Caco-2 (cell line): ENCODE data around the gene PHF12. TPM values are rescaled to one million over a fixed set of nuclear protein-coding genes. Genes with fewer than 3 reads are reported as not detected.
"Not testable (repeated sequence)": the region's sequence is repeated elsewhere in the genome, so short reads cannot be mapped to it uniquely, and the experiment has no call there.

Experiments used
- BruUV-seq: library from RNA; stranded (reverse); fragments of 400-500 nt; replicated peaks from 2 replicates; lab custom pipeline; 2021; lab: Mats Ljungman, UMichigan
- CTCF ChIA-PET: fragments of 300-600 bp; sonication (Branson Sonifier 250); formaldehyde crosslinking; loops from one replicate; lab custom pipeline; 2022; ENCODE audit warnings: antibody characterized with exemption; lab: Charles Lee
- POLR2A ChIA-PET: fragments of 300-600 bp; sonication (Branson Sonifier 250); formaldehyde crosslinking; loops from one replicate; lab custom pipeline; 2022; ENCODE audit warnings: antibody characterized with exemption; lab: Charles Lee
- DNase-seq, 2 experiments: peaks; one replicate each; pipeline versions ENCODE4 v3.0.0 to v3.0.0-alpha.2; 2020 to 2022
- H3K27me3 ChIP-seq: replicated peaks from 2 replicates; pipeline ENCODE4 v1.6.0; 2011; ENCODE audit warnings: low read length; ENCODE audit not compliant: control insufficient read depth, insufficient read depth
- H3K36me3 ChIP-seq: 2 replicates; pipeline ENCODE4 v1.5.1; 2011; ENCODE audit warnings: low read length; ENCODE audit not compliant: control insufficient read depth, insufficient read depth
- H3K4me1 ChIP-seq: fragments of 250-450 bp; sonication (Bioruptor Pico); 2 replicates; pipeline ENCODE4 v1.5.1; 2020; ENCODE audit warnings: mild to moderate bottlenecking
- H3K4me3 ChIP-seq: 2 replicates; pipeline ENCODE4 v1.5.1; 2011; ENCODE audit warnings: low read depth, mild to moderate bottlenecking, control low read depth, low read length
- H3K9me3 ChIP-seq: fragments of 250-450 bp; sonication (Bioruptor Pico); 2 replicates; pipeline ENCODE4 v1.5.1; 2020; ENCODE audit warnings: mild to moderate bottlenecking, moderate library complexity
- H3K27ac Mint-ChIP-seq: one replicate; pipeline ENCODE4 v1.8.0; 2022; ENCODE audit warnings: mixed read lengths; ENCODE audit not compliant: unreplicated experiment
- H3K27me3 Mint-ChIP-seq: one replicate; pipeline ENCODE4 v1.8.0; 2022; ENCODE audit warnings: mixed read lengths; ENCODE audit not compliant: insufficient read depth, unreplicated experiment
- H3K36me3 Mint-ChIP-seq: one replicate; pipeline ENCODE4 v1.8.0; 2022; ENCODE audit warnings: mild to moderate bottlenecking, mixed read lengths; ENCODE audit not compliant: insufficient read depth, unreplicated experiment
- H3K4me1 Mint-ChIP-seq: one replicate; pipeline ENCODE4 v1.8.0; 2022; ENCODE audit warnings: low read depth, mixed read lengths; ENCODE audit not compliant: unreplicated experiment
- H3K4me3 Mint-ChIP-seq: one replicate; pipeline ENCODE4 v1.8.0; 2022; ENCODE audit warnings: mild to moderate bottlenecking, moderate library complexity, mixed read lengths; ENCODE audit not compliant: unreplicated experiment
- H3K9me3 Mint-ChIP-seq: one replicate; pipeline ENCODE4 v1.8.0; 2022; ENCODE audit warnings: mixed read lengths; ENCODE audit not compliant: unreplicated experiment
- intact Hi-C: fragments of 100-400 bp; cut with micrococcal nuclease; formaldehyde crosslinking; loops from one replicate; pipeline ENCODE4 v1.10.0; 2022; ENCODE audit not compliant: unreplicated experiment
- total RNA-seq: library from RNA; stranded (reverse); gene quantifications from 2 replicates; pipeline ENCODE4 v1.2.3, GENCODE V29; 2022
- TF ChIP-seq, protein P1 (sequence below), 2 experiments: fragments of 200-600 bp in 1 of 2; IDR thresholded peaks; 1 replicate in 1 of 2; 2 replicates in 1 of 2; pipeline versions ENCODE4 v1.5.1 to v1.8.0; 2011 to 2022; ENCODE audit warnings: antibody characterized with exemption in 1 of 2, control low read depth in 1 of 2, inconsistent platforms in 1 of 2, low read depth in 1 of 2, low read length in 1 of 2, mild to moderate bottlenecking in 1 of 2, moderate library complexity in 1 of 2; ENCODE audit not compliant: insufficient read depth in 1 of 2, severe bottlenecking in 1 of 2, unreplicated experiment in 1 of 2

The PHF12 gene
- total RNA-seq, 1 experiment from 2014 or later, result 49.9 TPM

DNA sequence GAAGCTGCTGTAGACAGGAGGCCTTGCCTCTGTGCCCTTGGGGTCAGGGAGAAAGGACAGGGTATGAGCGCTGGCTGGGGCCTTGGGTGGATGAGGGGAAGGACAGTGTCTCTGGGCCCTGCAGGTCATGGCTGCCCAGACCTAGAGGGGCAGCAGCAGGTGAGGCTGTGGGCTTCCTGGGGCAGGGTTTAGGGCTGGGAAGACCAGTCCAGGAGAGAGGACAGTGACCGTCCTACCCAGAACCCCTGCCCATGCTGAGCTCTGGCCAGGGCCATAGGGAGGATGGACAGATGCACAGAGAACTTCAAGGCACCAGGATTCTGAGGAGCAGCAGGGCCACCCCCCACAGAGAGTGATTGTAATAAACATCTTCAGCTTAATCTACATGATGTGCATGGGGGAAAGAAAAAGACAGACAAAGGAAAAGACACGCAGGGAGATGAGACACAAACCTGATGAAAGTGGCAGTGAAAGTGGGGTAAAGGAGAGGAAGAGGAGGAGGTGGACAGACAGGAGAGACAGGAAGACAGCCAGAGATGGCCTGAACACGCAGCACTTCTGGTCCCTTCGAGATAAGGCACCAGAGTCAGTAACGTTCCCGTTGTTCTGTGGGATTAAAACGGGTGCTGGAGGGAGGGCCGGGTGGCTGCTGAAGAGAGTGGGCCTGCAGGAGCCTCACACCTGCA, 71.3 kb downstream of the PHF12 start:
- Histone ChIP-seq H3K4me1 (0 out of 2 replicates have a peak, but pooled peaks cover 6% of the 10 kb centered on the region), H3K27me3 (no peaks in the 10 kb centered on the region), H3K9me3 (no peaks in the 10 kb centered on the region), H3K4me3 (no peak overlapping the region), H3K36me3 (peaks cover 7% of the 10 kb centered on the region)
- ChIA-PET CTCF (interaction anchor here (0.8 to 4.8 kb wide), 7 partner anchors 15 to 153 kb away, joined by 3 to 70 read pairs (median 6); partner anchors contain the start of genes FAM222B and TLCD1), POLR2A (interaction anchor here (0.5 to 0.7 kb wide), 2 partner anchors 71 to 200 kb away, joined by 3 read pairs; partner anchors contain the start of gene PHF12)
- Mint-ChIP-seq H3K27ac (no peak overlapping the region), H3K36me3 (peaks cover 25% of the 10 kb centered on the region), H3K9me3 (no peaks in the 10 kb centered on the region), H3K4me3 (no peak overlapping the region), H3K4me1 (peaks cover 16% of the 10 kb centered on the region), H3K27me3 (no peaks in the 10 kb centered on the region)
- TSS peak; percentile 49 for BruUV-seq
- no peak for DNase-seq
- TF ChIP-seq, protein P1, sequence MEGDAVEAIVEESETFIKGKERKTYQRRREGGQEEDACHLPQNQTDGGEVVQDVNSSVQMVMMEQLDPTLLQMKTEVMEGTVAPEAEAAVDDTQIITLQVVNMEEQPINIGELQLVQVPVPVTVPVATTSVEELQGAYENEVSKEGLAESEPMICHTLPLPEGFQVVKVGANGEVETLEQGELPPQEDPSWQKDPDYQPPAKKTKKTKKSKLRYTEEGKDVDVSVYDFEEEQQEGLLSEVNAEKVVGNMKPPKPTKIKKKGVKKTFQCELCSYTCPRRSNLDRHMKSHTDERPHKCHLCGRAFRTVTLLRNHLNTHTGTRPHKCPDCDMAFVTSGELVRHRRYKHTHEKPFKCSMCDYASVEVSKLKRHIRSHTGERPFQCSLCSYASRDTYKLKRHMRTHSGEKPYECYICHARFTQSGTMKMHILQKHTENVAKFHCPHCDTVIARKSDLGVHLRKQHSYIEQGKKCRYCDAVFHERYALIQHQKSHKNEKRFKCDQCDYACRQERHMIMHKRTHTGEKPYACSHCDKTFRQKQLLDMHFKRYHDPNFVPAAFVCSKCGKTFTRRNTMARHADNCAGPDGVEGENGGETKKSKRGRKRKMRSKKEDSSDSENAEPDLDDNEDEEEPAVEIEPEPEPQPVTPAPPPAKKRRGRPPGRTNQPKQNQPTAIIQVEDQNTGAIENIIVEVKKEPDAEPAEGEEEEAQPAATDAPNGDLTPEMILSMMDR (IDR thresholded peaks at IDR 0.05; ENCODE audit: insufficient read depth in 1 of 2, low read depth in 1 of 2, low read length in 1 of 2, severe bottlenecking in 1 of 2, unreplicated experiment in 1 of 2), result no peak
- intact Hi-C loops, result loop anchor here (1.0 to 10.0 kb wide), 5 partner anchors 15 to 153 kb away; no protein-coding TSS in a partner anchor

DNA sequence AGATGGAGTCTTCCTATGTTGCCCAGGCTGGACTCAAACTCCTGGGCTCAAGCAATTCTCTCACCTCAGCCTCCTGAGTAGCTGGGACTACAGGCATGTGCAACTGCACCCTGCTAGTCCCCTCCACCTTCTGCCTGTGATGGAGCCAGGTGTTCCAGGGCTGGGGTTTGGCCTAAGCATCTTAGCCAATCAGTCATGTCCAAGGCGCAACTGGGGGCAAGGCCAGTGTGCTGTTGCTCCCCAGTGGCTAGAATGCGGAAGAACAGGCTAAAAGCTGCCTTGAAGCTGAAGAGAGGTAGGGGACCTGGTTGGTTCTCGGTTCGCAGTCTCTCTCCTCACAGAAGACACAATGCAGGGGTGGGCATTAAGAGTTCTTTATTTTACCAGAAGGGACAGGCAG, 72.3 kb downstream of the PHF12 start:
- peak; percentile 79 to 82 for DNase-seq
- H3K4me3 Mint-ChIP-seq, result no peak overlapping the region
- H3K36me3 Mint-ChIP-seq, result peaks cover 25% of the 10 kb centered on the region
- Histone ChIP-seq H3K36me3 (peaks cover 6% of the 10 kb centered on the region), H3K4me3 (no peak overlapping the region), H3K9me3 (no peaks in the 10 kb centered on the region), H3K27me3 (no peaks in the 10 kb centered on the region), H3K4me1 (0 out of 2 replicates have a peak, but pooled peaks cover 6% of the 10 kb centered on the region)
- intact Hi-C loops, result loop anchor here (1.0 to 10.0 kb wide), 5 partner anchors 14 to 152 kb away; no protein-coding TSS in a partner anchor
- no TSS peak for BruUV-seq
- H3K27me3 Mint-ChIP-seq, result no peaks in the 10 kb centered on the region
- H3K27ac Mint-ChIP-seq, result peak overlapping the region; percentile 30
- ChIA-PET POLR2A (no interaction called here), CTCF (interaction anchor here (0.6 to 4.8 kb wide), 15 partner anchors 14 to 1013 kb away, joined by 3 to 70 read pairs (median 4); partner anchors contain the start of genes FAM222B, NEK8 and TLCD1)
- TF ChIP-seq, protein P1 (IDR thresholded peaks at IDR 0.05; ENCODE audit: insufficient read depth in 1 of 2, low read depth in 1 of 2, low read length in 1 of 2, severe bottlenecking in 1 of 2, unreplicated experiment in 1 of 2), result peak; percentile 73 to 85
- no peaks in the 10 kb centered on the region for H3K9me3 Mint-ChIP-seq
- H3K4me1 Mint-ChIP-seq, result peaks cover 16% of the 10 kb centered on the region

DNA sequence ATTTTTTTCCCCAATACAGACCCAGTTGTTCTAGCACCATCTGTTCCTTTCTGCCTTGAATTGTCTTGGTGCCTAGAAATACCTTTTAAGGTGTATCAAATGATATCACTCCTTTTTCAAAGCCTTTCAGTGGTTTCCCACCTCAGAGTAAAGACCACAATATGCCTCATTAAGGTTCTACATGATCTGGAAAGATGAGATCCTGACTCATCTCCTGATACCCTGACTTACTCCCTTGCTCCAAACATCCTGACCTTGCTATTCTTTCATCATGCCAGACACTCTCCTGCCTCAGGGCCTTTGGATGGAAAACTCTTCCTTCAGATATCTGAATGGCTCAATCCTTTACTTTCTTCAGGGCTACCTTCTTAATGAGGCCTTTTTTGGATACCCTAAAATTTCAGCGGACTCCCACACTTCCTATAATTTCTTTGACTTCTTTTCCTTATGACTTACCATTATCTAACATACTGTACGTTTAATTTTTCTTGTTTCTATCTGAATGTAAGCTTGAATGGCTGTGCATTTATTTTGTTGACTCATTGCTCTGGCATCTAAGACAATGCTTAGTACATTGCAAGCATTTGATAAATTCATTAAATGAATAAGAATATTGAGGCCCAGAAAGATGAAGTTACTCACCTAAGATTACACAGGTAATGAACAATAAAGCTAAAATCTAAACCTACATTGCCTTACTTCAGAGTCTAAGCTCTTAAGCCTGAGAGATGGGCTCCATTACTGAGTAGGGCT, 73.0 kb downstream of the PHF12 start:
- no peak overlapping the region for H3K4me3 Mint-ChIP-seq
- Histone ChIP-seq H3K4me1 (0 out of 2 replicates have a peak, but pooled peaks cover 6% of the 10 kb centered on the region), H3K36me3 (peaks cover 2% of the 10 kb centered on the region; the same call in 1 of the 2 replicates), H3K9me3 (no peaks in the 10 kb centered on the region), H3K27me3 (no peaks in the 10 kb centered on the region), H3K4me3 (no peak overlapping the region)
- TF ChIP-seq, protein P1 (IDR thresholded peaks at IDR 0.05; ENCODE audit: insufficient read depth in 1 of 2, low read depth in 1 of 2, low read length in 1 of 2, severe bottlenecking in 1 of 2, unreplicated experiment in 1 of 2), result no peak
- peak overlapping the region; percentile 13 for H3K27ac Mint-ChIP-seq
- no peaks in the 10 kb centered on the region for H3K27me3 Mint-ChIP-seq
- POLR2A ChIA-PET, result no interaction called here
- intact Hi-C loops, result loop anchor here (2.0 to 10.0 kb wide), 2 partner anchors 14 to 54 kb away; no protein-coding TSS in a partner anchor
- CTCF ChIA-PET, result interaction anchor here (0.6 to 4.8 kb wide), 8 partner anchors 17 to 151 kb away, joined by 3 to 70 read pairs (median 6); partner anchors contain the start of genes FAM222B and TLCD1
- DNase-seq, result no peak
- H3K4me1 Mint-ChIP-seq, result peaks cover 16% of the 10 kb centered on the region
- BruUV-seq, result no TSS peak
- peaks cover 21% of the 10 kb centered on the region for H3K36me3 Mint-ChIP-seq
- no peaks in the 10 kb centered on the region for H3K9me3 Mint-ChIP-seq

DNA sequence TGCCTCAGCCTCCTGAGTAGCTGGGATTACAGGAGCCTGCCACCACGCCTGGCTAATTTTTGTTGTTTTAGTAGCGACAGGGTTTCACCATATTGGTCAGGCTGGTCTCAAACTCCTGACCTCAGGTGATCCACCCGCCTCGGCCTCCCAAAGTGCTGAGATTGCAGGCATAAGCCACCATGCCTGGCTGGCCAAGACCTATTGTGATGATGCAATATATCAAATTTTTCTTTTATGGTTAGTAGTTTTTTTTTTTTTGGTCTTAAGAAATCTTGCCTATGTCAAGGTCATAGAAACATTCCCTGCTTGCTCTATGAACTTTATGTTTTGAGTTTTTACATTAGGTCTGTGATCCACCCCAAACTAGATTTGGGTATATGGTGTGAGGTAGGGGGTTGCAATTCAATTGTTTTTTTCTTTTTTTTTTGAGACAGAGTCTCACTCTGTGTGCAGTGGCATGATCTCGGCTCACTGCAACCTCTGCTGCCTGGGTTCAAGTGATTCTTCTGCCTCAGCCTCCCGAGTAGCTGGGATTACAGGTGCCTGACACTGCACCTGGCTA, 74.1 kb downstream of the PHF12 start:
- H3K27ac Mint-ChIP-seq, H3K36me3 ChIP-seq, H3K27me3 ChIP-seq, H3K9me3 ChIP-seq, POLR2A ChIA-PET, H3K27me3 Mint-ChIP-seq, H3K4me3 ChIP-seq, BruUV-seq, CTCF ChIA-PET, DNase-seq, H3K4me3 Mint-ChIP-seq, H3K9me3 Mint-ChIP-seq: not testable (repeated sequence)
- H3K4me1 Mint-ChIP-seq, result peaks cover 16% of the 10 kb centered on the region
- peaks cover 12% of the 10 kb centered on the region for H3K36me3 Mint-ChIP-seq
- peaks cover 14% of the 10 kb centered on the region; the same call in 1 of the 2 replicates for H3K4me1 ChIP-seq
- intact Hi-C loops, result loop anchor here (10.0 kb wide), 1 partner anchor 52 kb away; no protein-coding TSS in a partner anchor
